ENCODE data around the gene MCOLN2.

DNA sequence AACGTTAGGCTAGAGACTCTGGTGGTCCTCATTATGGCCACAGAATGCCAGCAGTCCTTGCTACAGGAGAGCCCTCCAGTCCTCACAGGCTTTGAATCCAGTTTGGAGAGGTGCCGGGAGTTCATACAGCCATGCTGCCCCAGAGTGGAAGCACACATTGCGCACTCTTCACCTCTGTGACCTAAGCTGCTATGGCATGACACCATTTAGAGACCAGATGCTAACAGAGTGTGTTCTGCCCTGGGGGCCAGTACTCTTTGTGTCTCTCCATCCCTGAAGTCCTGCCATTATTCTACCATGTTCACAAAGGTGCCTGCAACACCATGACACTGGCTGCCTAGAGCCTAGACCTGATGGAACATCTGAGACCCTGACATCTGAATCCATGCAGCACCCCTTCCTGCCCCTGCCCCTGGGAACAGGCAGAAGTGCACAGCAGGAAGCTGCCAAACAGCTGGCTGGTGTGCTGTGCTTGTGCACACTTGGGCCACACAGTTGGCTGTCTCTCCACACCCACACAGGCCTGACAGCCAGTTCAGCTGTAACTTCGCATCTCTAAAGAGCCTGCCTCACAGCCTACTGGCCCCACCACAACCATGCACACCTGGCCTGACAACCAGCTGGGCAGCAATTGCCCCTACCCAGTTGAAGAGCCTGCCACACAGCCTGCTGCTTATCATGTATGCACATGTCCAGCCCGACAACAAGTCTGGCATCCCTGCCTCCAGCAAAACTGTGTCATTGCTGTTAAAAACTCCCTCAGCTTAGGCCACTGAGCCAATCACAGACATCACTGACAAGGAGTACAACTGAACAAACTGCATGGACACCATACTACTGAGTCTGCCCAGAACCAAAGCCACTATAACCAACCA lies 49.1 kb downstream of the MCOLN2 start:
- TF ChIP-seq EZH2phosphoT487 (IDR thresholded peaks at IDR 0.05; ENCODE audit: insufficient read depth, low read depth) (no peak), EZH2 (IDR thresholded peaks at IDR 0.05; ENCODE audit: insufficient read depth, poor library complexity, severe bottlenecking) (no peak)
